Upper lobe of left lung (tissue), 6 donors: ENCODE measurements around the gene NPPC. TPM values are rescaled to one million over a fixed set of nuclear protein-coding genes. Genes with fewer than 3 reads are reported as not detected.

Source experiments
- ATAC-seq, 2 donors: fragments of 200-7000 bp; cut with Tn5 transposase; one replicate each; pipeline ENCODE4 v1.9.1; 2022; ENCODE audit warnings: mild to moderate bottlenecking in 2 of 2, moderate library complexity in 2 of 2; ENCODE audit not compliant: low FRiP score in 2 of 2
- DNase-seq, 2 donors: peaks; one replicate each; pipeline ENCODE4 v3.0.0-alpha.2; 2019 to 2020
- H3K27ac ChIP-seq, 4 donors: fragments of 200-600 bp; sonication (generic); one replicate each; pipeline ENCODE4 v1.5.1; 2016 to 2019
- H3K27me3 ChIP-seq, 4 donors: fragments of 200-600 bp; sonication (generic); one replicate each; pipeline ENCODE4 v1.5.1; 2017 to 2019
- H3K36me3 ChIP-seq, 4 donors: fragments of 200-600 bp; sonication (generic); one replicate each; pipeline ENCODE4 v1.5.1; 2016 to 2019
- H3K4me1 ChIP-seq, 4 donors: fragments of 200-600 bp; sonication (generic); one replicate each; pipeline ENCODE4 v1.5.1; 2018 to 2019
- H3K4me3 ChIP-seq, 4 donors: fragments of 200-600 bp; sonication (generic); one replicate each; pipeline ENCODE4 v1.5.1; 2017 to 2019; ENCODE audit warnings: mild to moderate bottlenecking in 2 of 4, moderate library complexity in 1 of 4
- H3K9me3 ChIP-seq, 4 donors: fragments of 200-600 bp; sonication (generic); one replicate each; pipeline ENCODE4 v1.5.1; 2018 to 2019
- EP300 ChIP-seq, 4 donors: sonication (generic); formaldehyde crosslinking; IDR thresholded peaks; one replicate each; pipeline ENCODE4 v1.5.1; 2017; ENCODE audit warnings: antibody characterized with exemption in 4 of 4, control low read depth in 2 of 4
- POLR2A ChIP-seq, 4 donors: fragments of 450-650 bp; IDR thresholded peaks; one replicate each; pipeline ENCODE4 v1.5.1; 2016 to 2017; ENCODE audit warnings: antibody characterized with exemption in 4 of 4, mild to moderate bottlenecking in 2 of 4
- POLR2AphosphoS5 ChIP-seq, 2 donors: sonication (generic); formaldehyde crosslinking; IDR thresholded peaks; one replicate each; pipeline ENCODE4 v1.5.1; 2017; ENCODE audit warnings: antibody characterized with exemption in 2 of 2
- WGBS, 2 donors: methylation state at CpG; one replicate each; pipeline ENCODE4 v1.1.5; 2017 to 2018; 5-methylcytosine and 5-hydroxymethylcytosine counted together
- total RNA-seq, 6 donors: library from RNA; depleted of rRNA in 4 of 6; stranded (reverse); fragments of >200 nt in 4 of 6; gene quantifications; one replicate each; pipeline versions ENCODE4 v1.1.0 to v1.2.1, GENCODE V29; 2016 to 2021
- TF ChIP-seq, protein P1 (sequence below), 6 experiments: fragments of 450-650 bp in 4 of 6; fragments of 200-600 bp in 2 of 6; sonication (generic) in 2 of 6; IDR thresholded peaks; one replicate each; pipeline ENCODE4 v1.5.1; 2016 to 2019; ENCODE audit warnings: antibody characterized with exemption in 6 of 6
- donor health status: DM: no; HTN: no; CAD: no; lungs with moderate emphysema.
- donor health status: DM: no; HTN: yes; CAD: no; lungs with severe emphysema.

NPPC gene
- total RNA-seq, 6 donors from 2014 or later: not detected

DNA sequence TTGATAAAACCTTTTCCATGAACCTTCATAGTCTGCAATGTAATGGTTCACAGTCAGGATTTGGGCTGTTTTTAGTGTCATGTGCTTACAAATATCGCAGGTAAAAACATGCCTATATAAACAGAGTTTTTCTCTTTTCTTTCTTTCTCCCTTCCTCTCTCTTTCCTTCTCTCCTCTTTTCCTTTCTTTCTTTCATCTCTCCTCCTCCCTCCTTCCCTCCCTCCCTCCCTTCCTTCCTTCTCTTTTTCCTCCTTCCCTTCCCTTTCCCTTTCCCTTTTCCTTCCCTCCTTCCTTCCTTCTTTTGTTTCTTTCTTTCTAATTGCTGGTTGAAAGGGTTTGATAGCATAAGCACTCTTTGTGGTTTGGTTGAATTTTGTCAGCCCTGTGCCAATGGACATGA is 9.6 kb upstream of the NPPC start:
- Histone ChIP-seq H3K27ac (no peak overlapping the region), H3K4me3 (no peak overlapping the region), H3K27me3 (no peaks in the 10 kb centered on the region), H3K4me1 (no peaks in the 10 kb centered on the region), H3K36me3 (no peaks in the 10 kb centered on the region), H3K9me3 (no peaks in the 10 kb centered on the region)
- TF ChIP-seq POLR2A (IDR thresholded peaks at IDR 0.05) (no peak), EP300 (IDR thresholded peaks at IDR 0.05) (no peak), POLR2AphosphoS5 (IDR thresholded peaks at IDR 0.05) (no peak)
- TF ChIP-seq, protein P1, sequence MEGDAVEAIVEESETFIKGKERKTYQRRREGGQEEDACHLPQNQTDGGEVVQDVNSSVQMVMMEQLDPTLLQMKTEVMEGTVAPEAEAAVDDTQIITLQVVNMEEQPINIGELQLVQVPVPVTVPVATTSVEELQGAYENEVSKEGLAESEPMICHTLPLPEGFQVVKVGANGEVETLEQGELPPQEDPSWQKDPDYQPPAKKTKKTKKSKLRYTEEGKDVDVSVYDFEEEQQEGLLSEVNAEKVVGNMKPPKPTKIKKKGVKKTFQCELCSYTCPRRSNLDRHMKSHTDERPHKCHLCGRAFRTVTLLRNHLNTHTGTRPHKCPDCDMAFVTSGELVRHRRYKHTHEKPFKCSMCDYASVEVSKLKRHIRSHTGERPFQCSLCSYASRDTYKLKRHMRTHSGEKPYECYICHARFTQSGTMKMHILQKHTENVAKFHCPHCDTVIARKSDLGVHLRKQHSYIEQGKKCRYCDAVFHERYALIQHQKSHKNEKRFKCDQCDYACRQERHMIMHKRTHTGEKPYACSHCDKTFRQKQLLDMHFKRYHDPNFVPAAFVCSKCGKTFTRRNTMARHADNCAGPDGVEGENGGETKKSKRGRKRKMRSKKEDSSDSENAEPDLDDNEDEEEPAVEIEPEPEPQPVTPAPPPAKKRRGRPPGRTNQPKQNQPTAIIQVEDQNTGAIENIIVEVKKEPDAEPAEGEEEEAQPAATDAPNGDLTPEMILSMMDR (IDR thresholded peaks at IDR 0.05): no peak
- no peak for DNase-seq
- no peak for ATAC-seq
- 83 to 100% methylated on average over 1 of the region's 1 CpG for WGBS, 2 donors

DNA sequence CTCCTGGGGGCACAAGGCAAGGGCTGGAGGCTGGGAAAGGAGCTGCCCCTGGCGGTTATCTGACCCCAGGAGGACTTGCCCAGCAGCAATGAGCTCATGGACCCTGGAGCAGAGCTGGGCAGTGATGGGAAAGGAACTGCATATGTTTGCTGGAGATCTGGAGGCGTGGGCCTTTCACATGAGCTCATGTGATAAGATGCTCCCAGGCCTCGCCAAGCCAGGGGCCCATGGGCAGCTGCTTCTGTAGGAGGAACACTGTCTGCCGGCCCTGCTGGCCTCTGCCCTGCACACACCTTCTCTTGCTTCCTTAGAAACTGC is 9.0 kb upstream of the NPPC start:
- no peaks in the 10 kb centered on the region for H3K36me3 ChIP-seq
- no peak overlapping the region for H3K4me3 ChIP-seq
- H3K27me3 ChIP-seq: no peaks in the 10 kb centered on the region
- no peaks in the 10 kb centered on the region for H3K9me3 ChIP-seq
- no peaks in the 10 kb centered on the region for H3K4me1 ChIP-seq
- DNase-seq (no peak), ATAC-seq (no peak)
- no peak overlapping the region for H3K27ac ChIP-seq
- WGBS, 2 donors: 78 to 86% methylated on average over 3 to 4 of the region's 4 CpGs
- TF ChIP-seq POLR2AphosphoS5 (IDR thresholded peaks at IDR 0.05) (no peak), EP300 (IDR thresholded peaks at IDR 0.05) (no peak), POLR2A (IDR thresholded peaks at IDR 0.05) (no peak)
- TF ChIP-seq, protein P1 (IDR thresholded peaks at IDR 0.05): no peak

DNA sequence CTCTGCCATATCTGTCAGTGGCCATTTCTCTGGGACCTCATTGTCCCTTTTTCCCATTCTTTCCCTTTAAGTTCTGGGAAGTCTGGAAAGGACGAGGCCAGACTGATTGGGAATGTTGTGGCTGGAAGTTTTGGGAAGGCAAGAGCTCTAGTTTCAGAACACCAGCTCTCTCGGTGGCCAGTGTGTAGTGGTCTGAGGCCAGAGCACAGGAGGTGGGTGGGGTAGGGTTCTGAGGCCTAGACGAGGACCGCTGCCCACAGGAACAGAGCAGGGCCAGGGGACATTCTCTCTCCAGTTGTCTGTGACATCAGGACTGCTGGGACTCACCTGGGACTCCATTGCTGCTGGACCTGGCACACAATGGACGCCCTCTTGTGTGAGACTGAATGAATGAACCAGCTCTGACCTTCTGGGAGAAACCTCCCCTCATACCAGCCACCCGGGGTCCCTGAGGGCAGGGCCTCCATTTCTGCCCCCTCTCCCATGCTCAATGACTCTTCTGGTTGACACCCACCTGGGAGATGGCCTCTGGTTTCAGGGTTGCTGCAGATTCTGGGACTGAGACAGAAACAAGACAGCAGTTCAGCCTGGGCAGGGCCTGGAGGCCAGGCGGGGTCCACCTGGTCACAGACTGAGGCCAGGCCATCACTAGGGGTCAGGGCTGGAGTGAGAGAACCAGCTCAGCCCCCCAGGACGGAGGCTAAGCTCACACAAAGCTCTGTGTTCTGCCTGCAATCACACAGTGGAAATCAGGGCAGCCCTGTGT is 8.4 kb upstream of the NPPC start:
- WGBS, 2 donors: 74 to 93% methylated on average over 6 to 7 of the region's 8 CpGs
- H3K4me3 ChIP-seq: no peak overlapping the region
- TF ChIP-seq EP300 (IDR thresholded peaks at IDR 0.05) (no peak), POLR2AphosphoS5 (IDR thresholded peaks at IDR 0.05) (no peak), POLR2A (IDR thresholded peaks at IDR 0.05) (no peak)
- TF ChIP-seq, protein P1 (IDR thresholded peaks at IDR 0.05): no peak

DNA sequence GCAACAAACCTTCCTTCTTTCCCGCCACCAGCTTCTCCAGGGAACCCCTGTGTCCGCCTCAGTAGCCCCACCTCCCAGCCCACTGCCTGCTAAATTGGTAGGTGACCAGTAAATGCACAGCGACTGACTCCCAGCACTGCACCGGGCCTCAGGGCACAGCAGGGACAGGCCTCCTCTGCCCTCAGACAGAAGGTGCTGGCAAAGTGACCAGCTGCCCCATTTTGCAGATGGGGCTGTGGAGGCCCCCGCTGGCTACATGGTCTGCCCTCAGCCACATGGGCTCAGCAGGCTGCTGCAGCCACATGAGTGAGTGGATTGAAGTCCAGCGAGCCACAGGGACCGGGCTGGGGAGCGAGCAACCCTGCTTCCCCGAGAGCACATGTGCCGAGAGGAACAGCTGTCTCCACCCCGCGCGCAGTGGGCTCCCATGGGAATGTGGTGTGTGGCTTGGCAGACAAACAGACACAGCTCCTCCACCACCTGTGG is 7.8 kb upstream of the NPPC start:
- no peaks in the 10 kb centered on the region for H3K27me3 ChIP-seq
- H3K9me3 ChIP-seq: no peaks in the 10 kb centered on the region
- no peak overlapping the region for H3K4me3 ChIP-seq
- no peaks in the 10 kb centered on the region for H3K4me1 ChIP-seq
- H3K27ac ChIP-seq: no peak overlapping the region
- H3K36me3 ChIP-seq: no peaks in the 10 kb centered on the region
- peak in 1 of 2 donors; percentile 30 for ATAC-seq
- 69 to 95% methylated on average over 12 to 13 of the region's 13 CpGs for WGBS, 2 donors
- TF ChIP-seq, protein P1 (IDR thresholded peaks at IDR 0.05): no peak
- TF ChIP-seq POLR2AphosphoS5 (IDR thresholded peaks at IDR 0.05) (no peak), EP300 (IDR thresholded peaks at IDR 0.05) (no peak), POLR2A (IDR thresholded peaks at IDR 0.05) (no peak)
- peak in 1 of 2 donors; percentile 70 for DNase-seq

More for the DNA sequence above, 8.4 kb upstream of the NPPC start:
- no peaks in the 10 kb centered on the region for H3K9me3 ChIP-seq
- H3K36me3 ChIP-seq: no peaks in the 10 kb centered on the region
- H3K27me3 ChIP-seq: no peaks in the 10 kb centered on the region
- H3K4me1 ChIP-seq: no peaks in the 10 kb centered on the region
- H3K27ac ChIP-seq: no peak overlapping the region
- ATAC-seq (peak in 1 of 2 donors; percentile 47), DNase-seq (no peak)
